GM18511 (cell line): Measurements from ENCODE around the gene TRIM37.
A peak's percentile ranks its signal among the peaks of the same experiment; 100 is the strongest.
"Not testable (repeated sequence)": the region's sequence is repeated elsewhere in the genome, so short reads cannot be mapped to it uniquely, and the experiment has no call there.

Source experiments
- ATAC-seq: cut with Tn5 transposase; IDR thresholded peaks from one replicate; pipeline ENCODE4 v1.9.1; 2021; ENCODE audit warnings: mild to moderate bottlenecking, moderate library complexity; ENCODE audit not compliant: unreplicated experiment

Gene TRIM37

GRCh38 chr17:58996968-58997367 is 109.7 kb downstream of the TRIM37 start:
- ATAC-seq, result no peak

GRCh38 chr17:58995247-58995940 is 111.3 kb downstream of the TRIM37 start:
- no peak for ATAC-seq

- no peak for ATAC-seq
Observed at GRCh38 chr17:58993311-58993710, 113.4 kb downstream of the TRIM37 start.

GRCh38 chr17:58991718-58992331 is 114.9 kb downstream of the TRIM37 start:
- peak; percentile 77 for ATAC-seq

- no peak for ATAC-seq
Observed at GRCh38 chr17:58989629-58990028, 117.1 kb downstream of the TRIM37 start.

- no peak for ATAC-seq
Observed at GRCh38 chr17:58985971-58986370, 120.7 kb downstream of the TRIM37 start.

- no peak for ATAC-seq
Observed at GRCh38 chr17:58985367-58985766, 121.3 kb downstream of the TRIM37 start.

- no peak for ATAC-seq
Observed at GRCh38 chr17:58982626-58983025, 124.1 kb downstream of the TRIM37 start.

GRCh38 chr17:58980706-58981481 is 125.8 kb downstream of the TRIM37 start:
- no peak for ATAC-seq

- no peak for ATAC-seq
Observed at GRCh38 chr17:58976541-58976940, 130.1 kb downstream of the TRIM37 start.

- no peak for ATAC-seq
Observed at GRCh38 chr17:58974354-58974753, 132.3 kb downstream of the TRIM37 start.

- no peak for ATAC-seq
Observed at GRCh38 chr17:58970609-58971450, 135.8 kb downstream of the TRIM37 start.

GRCh38 chr17:58969612-58970011 is 137.1 kb downstream of the TRIM37 start:
- no peak for ATAC-seq

- no peak for ATAC-seq
Observed at GRCh38 chr17:58969156-58969555, 137.5 kb downstream of the TRIM37 start.

GRCh38 chr17:58968426-58969061 is 138.1 kb downstream of the TRIM37 start:
- ATAC-seq, result no peak

GRCh38 chr17:58966208-58966607 is 140.5 kb downstream of the TRIM37 start:
- ATAC-seq, result no peak

GRCh38 chr17:58965221-58965620 is 141.5 kb downstream of the TRIM37 start:
- no peak for ATAC-seq

- no peak for ATAC-seq
Observed at GRCh38 chr17:58960068-58960467, 146.6 kb downstream of the TRIM37 start.

- not testable (repeated sequence) for ATAC-seq
Observed at GRCh38 chr17:58957725-58958073, 149.0 kb downstream of the TRIM37 start.

- ATAC-seq, result no peak
Observed at GRCh38 chr17:58956997-58957724, 149.5 kb downstream of the TRIM37 start.
